ENCODE data around the gene A2ML1.

DNA sequence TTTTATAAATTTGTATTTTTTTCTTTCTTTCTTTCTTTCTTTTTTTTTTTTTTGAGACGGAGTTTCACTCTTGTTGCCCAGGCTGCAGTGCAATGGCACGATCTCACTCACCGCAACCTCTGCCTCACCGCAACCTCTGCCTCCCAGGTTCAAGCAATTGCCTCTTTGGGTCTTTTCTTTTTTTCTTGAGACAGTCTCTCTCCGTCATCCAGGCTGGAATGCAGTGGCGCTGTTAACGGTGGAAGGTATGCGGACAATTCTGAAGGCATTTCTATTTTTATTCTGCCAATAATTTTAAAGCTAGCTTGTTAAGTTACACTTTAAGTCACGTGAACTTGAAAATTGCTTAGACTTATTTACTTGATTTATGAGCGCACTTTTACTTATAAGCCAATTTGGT is 83.1 kb downstream of the A2ML1 start:
- no peak for TF ChIP-seq POLR2A (IDR thresholded peaks at IDR 0.05)
- TF ChIP-seq, protein P1, sequence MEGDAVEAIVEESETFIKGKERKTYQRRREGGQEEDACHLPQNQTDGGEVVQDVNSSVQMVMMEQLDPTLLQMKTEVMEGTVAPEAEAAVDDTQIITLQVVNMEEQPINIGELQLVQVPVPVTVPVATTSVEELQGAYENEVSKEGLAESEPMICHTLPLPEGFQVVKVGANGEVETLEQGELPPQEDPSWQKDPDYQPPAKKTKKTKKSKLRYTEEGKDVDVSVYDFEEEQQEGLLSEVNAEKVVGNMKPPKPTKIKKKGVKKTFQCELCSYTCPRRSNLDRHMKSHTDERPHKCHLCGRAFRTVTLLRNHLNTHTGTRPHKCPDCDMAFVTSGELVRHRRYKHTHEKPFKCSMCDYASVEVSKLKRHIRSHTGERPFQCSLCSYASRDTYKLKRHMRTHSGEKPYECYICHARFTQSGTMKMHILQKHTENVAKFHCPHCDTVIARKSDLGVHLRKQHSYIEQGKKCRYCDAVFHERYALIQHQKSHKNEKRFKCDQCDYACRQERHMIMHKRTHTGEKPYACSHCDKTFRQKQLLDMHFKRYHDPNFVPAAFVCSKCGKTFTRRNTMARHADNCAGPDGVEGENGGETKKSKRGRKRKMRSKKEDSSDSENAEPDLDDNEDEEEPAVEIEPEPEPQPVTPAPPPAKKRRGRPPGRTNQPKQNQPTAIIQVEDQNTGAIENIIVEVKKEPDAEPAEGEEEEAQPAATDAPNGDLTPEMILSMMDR (IDR thresholded peaks at IDR 0.05), result no peak

Measured in adrenal gland (tissue), 5 donors.